GM19193 (cell line): ENCODE results near the gene SAMD9L.

Experiments
- POLR2A ChIP-seq: IDR thresholded peaks from 4 replicates; pipeline ENCODE4 v1.6.1; 2011; ENCODE audit not compliant: insufficient read depth, insufficient read length; ENCODE audit errors: extremely low read depth

SAMD9L gene

GRCh38 chr7:93119191-93119905 lies 28.8 kb downstream of the SAMD9L start:
- no peak for TF ChIP-seq POLR2A

- no peak for TF ChIP-seq POLR2A
These were observed 30.2 kb downstream of the SAMD9L start, which contains the start of gene SAMD9 for GRCh38 chr7:93117852-93118530. Gene SAMD9 (minus strand): TSS chr7:93117979. CDS start chr7:93106097, 11,882 bp downstream.

- TF ChIP-seq POLR2A, result no peak
These were observed 30.9 kb downstream of the SAMD9L start for GRCh38 chr7:93117327-93117726.

- no peak for TF ChIP-seq POLR2A
These were observed 32.4 kb downstream of the SAMD9L start for GRCh38 chr7:93115796-93116195.

GRCh38 chr7:93108003-93108402 lies 40.2 kb downstream of the SAMD9L start:
- TF ChIP-seq POLR2A, result no peak

- TF ChIP-seq POLR2A, result no peak
These were observed 50.8 kb downstream of the SAMD9L start for GRCh38 chr7:93097388-93097787.

GRCh38 chr7:93092757-93093370 lies 55.3 kb downstream of the SAMD9L start:
- no peak for TF ChIP-seq POLR2A
